ENCODE data around the gene RBM15.

Gene RBM15, protein sequence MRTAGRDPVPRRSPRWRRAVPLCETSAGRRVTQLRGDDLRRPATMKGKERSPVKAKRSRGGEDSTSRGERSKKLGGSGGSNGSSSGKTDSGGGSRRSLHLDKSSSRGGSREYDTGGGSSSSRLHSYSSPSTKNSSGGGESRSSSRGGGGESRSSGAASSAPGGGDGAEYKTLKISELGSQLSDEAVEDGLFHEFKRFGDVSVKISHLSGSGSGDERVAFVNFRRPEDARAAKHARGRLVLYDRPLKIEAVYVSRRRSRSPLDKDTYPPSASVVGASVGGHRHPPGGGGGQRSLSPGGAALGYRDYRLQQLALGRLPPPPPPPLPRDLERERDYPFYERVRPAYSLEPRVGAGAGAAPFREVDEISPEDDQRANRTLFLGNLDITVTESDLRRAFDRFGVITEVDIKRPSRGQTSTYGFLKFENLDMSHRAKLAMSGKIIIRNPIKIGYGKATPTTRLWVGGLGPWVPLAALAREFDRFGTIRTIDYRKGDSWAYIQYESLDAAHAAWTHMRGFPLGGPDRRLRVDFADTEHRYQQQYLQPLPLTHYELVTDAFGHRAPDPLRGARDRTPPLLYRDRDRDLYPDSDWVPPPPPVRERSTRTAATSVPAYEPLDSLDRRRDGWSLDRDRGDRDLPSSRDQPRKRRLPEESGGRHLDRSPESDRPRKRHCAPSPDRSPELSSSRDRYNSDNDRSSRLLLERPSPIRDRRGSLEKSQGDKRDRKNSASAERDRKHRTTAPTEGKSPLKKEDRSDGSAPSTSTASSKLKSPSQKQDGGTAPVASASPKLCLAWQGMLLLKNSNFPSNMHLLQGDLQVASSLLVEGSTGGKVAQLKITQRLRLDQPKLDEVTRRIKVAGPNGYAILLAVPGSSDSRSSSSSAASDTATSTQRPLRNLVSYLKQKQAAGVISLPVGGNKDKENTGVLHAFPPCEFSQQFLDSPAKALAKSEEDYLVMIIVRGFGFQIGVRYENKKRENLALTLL

DNA sequence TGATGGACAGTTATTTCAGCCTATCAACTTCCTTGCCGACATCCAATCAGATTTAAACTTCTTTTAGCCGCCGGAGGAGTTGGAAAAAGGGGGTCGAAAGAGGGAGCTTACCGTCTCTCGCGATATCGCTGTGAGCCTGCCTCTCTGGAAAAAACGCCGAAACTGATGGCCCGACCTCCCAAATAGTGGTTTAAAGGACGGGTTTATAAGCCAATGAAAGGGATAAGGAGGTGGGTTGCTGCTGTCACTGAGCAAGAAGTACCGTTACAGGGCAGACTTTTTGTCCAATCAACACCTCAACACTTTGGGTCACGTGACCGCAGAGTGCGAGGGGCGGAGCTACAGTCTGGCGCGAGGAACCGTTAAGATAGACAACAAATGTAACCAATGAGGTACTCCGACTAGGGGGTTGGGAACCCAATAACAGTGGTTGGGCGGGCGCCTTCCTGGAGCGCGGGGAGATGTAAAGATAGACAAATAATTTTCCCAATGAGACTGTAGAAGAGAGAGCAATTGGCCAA is at the start of gene RBM15:
Gene RBM15, plus strand, starts transcription at position 492 of the 521 bp plus-strand sequence. Its CDS starts 29 bp downstream, at position 521.
- DNase-seq, result peak; percentile 100

DNA sequence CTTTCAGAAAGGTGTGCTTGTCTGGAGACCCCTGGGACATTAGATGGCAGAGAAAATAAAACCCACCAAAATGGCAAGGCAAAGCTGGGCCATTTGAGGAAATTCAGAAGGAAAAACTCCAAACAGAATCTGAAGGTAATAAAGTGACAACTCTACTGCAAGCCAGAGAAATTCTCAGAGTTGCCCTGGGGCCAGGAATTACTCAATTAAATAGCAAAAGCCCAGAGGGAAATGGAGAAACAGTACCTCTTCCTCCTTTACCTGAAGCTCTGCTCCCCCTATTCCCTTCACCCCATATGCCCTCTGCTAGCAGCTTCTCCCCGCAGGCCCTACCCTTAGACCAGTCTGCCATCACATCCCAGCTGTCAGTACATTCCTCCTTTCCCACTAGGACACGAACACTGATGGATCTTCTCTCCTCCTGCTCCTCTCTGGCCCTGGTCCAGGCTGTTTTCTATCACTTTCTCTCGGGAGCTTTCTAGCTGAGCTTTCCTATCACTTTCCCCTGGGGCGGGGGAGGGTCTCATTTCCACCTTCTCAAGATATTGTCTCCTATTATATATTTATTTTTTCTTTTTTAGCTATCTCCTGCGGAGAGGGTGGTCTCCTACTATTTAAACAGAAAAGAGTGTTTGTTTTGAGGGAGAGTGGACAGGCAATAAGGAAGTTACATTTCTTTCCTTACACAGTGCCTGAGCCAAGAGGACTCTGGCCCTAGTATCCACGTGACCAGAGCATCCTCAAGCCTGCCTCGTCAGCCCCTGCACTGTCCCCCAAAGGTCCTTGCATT is 47.7 kb upstream of the RBM15 start:
- DNase-seq, result no peak

- no peak for DNase-seq
Observed at GRCh38 chr1:110292031-110292741, 47.0 kb upstream of the RBM15 start.

GRCh38 chr1:110293601-110294104 is 45.5 kb upstream of the RBM15 start:
- DNase-seq, result no peak

DNA sequence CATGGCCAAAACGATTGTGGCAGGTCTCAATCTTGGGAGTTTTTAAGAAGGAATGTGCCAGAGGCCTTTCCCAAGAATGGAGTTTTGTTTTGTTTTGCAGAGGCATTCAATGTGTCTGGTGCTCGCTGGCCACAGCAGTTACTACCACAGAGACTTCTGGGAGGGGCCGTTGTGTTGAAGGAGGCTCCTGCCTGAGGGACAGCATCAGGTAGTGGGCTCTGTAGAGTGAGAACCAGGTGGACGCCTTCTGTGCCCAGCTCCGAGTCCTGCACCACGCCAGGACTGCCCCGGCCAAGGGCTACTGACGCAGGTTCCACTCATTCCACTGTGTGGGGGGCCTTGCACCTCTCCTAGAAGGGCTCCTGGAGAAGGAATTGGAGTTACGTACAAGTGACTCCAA is 44.9 kb upstream of the RBM15 start:
- no peak for DNase-seq

DNA sequence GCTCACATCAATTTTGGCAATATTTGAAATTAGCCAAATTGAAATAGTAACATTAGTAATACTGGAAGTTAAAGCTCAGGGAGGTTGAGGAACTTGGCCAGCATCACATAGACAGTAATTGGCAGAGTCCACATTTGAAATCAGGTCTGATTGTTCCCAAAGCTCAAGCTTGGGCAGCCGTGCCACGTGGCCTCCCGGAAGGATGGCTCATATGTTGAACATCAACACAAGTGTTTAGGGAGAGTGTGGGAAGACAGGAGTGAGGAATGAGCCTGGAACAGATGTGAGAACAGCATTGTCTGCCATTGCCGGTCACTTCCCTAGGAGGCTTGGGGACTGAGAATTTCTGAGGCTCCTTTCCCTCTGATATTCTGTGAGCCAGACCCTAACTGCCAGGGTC is 40.2 kb upstream of the RBM15 start:
- DNase-seq, result no peak

GRCh38 chr1:110300412-110301085 is 38.6 kb upstream of the RBM15 start:
- no peak for DNase-seq

DNA sequence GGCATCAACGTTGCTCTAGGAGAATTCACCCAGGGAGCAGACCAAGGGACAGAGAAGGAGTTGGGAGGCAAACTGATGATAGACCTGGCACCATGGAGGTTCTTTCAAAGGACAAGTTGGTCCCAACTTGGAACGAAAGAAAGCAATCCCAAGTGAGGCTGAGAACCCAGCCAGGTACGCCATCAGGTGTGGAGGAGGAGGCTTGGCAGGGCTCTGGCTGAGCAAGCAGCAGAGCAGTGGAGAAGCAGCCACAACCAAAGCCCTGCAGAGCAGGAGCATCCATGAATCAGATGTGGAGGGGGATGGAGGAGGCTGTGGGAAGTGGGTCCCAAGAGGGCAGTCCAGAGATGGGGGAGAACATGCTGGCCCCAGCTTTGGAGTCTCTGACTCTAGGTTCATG is 36.3 kb upstream of the RBM15 start:
- no peak for DNase-seq

DNA sequence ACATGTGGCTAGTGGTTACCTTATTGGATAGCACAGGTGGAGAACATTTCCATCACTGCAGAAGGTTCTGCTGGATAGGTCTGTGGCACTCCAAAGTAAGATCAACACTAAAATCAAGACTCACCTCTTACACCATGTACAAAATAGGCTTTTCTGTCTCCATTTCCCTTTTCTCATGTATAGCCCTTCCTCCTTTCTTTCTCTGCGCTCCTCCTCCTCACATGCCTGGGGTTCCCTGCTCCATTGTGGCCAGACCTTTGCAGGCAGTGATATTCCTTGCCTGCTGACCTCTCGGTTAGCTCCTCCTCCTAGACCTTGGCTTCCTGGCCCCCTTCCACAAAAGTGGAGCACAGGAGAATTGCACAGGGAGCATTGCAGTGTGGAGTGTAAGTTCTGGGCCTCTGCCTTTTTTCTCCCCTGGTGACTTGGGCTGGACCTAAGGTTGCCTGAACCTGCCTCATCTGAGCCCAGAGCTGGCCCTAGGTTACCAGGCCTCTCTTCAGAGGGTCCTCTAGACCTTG is 33.2 kb upstream of the RBM15 start:
- DNase-seq, result no peak

GRCh38 chr1:110307239-110307974 is 31.8 kb upstream of the RBM15 start:
- no peak for DNase-seq

DNA sequence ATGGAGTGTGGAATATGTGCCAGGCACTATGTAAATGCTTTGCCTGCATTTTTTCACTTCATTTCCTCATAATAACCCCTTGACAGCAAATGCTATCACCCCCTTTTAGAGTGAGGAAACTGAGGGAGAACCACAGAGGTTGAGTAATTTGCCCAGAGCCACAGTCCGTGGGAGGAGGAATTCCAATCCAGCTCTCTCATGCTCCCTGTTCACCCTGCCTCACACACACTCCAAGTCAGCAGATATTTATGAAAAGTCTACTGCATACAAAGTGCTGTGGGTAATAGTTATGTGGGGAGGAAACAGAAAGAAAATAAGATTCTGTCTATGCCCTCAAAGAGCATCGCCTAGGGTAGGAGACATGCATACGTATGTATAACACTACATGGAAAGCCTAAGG is 30.9 kb upstream of the RBM15 start:
- DNase-seq, result no peak

- DNase-seq, result no peak
Observed at GRCh38 chr1:110309139-110309538, 30.0 kb upstream of the RBM15 start.

- no peak for DNase-seq
Observed at GRCh38 chr1:110309767-110310166, 29.4 kb upstream of the RBM15 start.

GRCh38 chr1:110310300-110310699 is 28.9 kb upstream of the RBM15 start:
- DNase-seq, result no peak

DNA sequence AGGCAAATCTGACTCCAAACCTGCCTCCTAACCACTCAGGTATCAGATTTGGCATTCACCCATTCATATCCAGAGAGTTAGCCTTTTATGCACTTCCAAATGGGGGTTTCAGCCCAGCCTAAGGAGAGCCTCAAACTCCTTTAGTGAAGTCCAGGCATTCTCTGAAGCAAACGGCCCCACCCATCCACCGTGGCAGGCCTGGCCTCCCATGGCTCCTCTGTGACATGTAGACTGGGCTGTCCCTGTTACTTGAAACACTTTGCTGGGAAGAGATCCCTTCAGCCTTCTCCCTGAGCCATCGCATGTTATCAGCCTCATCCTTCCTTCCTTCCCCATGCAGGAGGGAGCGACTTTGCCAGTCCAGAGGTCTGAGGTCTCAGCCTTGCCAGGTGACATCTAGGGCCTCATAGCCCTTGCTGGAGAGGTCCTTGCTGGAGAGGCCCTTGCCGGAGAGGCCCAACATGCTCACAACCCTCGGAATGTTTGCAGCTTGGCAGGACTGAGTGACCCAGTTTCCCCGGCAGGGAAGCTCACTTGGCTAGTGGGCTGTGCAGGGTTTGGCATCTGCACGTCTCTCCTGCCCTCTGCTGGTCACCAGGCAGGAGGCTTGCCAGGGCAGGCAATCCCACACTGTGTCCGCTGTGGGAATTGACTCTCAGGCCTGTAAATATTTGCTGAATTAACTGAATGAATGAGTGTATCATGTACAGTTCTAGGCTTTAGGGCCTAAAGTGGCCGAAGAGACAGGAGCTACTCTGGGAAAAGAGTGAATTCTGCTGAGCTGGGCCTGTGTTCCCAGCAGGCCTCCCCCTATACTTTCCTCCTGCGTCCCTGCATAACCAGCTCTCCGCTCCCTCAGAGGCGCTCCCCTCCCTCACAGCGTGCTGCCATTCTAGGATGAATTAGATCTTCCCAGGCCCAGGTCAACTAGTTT is 26.7 kb upstream of the RBM15 start:
- DNase-seq, result peak; percentile 76

DNA sequence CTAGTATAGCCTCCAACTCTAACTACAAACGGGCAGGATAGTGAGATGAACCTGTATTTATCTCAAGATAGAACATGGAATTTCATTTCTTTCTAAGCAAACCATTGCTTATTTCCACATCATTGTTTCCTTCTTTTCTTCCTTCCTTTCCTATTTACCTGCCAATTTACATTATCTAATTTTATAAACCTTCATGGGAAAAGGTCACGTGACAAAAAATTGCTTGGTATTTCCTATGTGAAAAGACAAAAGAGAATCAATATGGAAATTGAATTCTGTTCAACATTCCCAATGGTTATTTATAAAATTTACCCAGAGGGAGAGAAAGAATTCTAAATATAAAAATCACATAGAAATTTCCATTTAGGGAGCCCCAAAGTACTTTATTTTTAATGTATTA is 22.4 kb upstream of the RBM15 start:
- DNase-seq, result no peak

DNA sequence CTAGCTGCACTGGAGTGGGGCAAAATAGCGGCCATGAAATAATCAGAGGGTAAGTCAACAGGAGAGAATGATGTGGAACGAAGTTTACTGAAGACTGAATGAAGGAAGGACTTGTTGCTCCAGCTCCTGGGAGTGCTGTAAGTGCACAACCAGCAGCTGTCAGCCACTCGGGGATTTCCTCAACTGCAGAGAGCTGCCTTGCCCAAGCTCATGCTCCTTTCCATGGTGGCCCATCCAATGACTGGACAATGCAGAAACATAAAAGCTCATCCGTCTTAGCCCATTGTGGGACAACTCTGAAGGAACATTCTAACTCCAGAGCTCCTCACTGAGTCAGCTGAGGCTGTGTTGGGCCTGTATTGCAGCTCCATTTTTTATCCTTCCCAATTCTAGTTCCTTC is 21.1 kb upstream of the RBM15 start:
- DNase-seq, result no peak

GRCh38 chr1:110319332-110320167 is 19.6 kb upstream of the RBM15 start:
- DNase-seq, result no peak

All from CD4-positive, alpha-beta T cell treated with Interleukin-17A for 1 hour (primary cell).